Suprapubic skin (tissue), 4 donors: ENCODE data around the gene KDM2A. TPM values are rescaled to one million over a fixed set of nuclear protein-coding genes. Genes with fewer than 3 reads are reported as not detected.
A peak's percentile ranks its signal among the peaks of the same experiment; 100 is the strongest.

Experiments
- DNase-seq, 2 donors: peaks; one replicate each; pipeline ENCODE4 v3.0.0-alpha.2; 2019; ENCODE audit warnings: low spot score in 2 of 2
- H3K27ac ChIP-seq: fragments of 200-600 bp; sonication (generic); one replicate; pipeline ENCODE4 v1.5.1; 2019
- H3K27me3 ChIP-seq: fragments of 200-600 bp; sonication (generic); one replicate; pipeline ENCODE4 v1.5.1; 2019
- H3K36me3 ChIP-seq: fragments of 200-600 bp; sonication (generic); one replicate; pipeline ENCODE4 v1.5.1; 2019
- H3K4me1 ChIP-seq: fragments of 200-600 bp; sonication (generic); one replicate; pipeline ENCODE4 v1.5.1; 2019
- H3K4me3 ChIP-seq: fragments of 200-600 bp; sonication (generic); one replicate; pipeline ENCODE4 v1.5.1; 2019; ENCODE audit warnings: mild to moderate bottlenecking
- H3K9me3 ChIP-seq: fragments of 200-600 bp; sonication (generic); one replicate; pipeline ENCODE4 v1.5.1; 2019
- EP300 ChIP-seq: sonication (generic); formaldehyde crosslinking; IDR thresholded peaks from one replicate; pipeline ENCODE4 v1.6.1; 2017; ENCODE audit warnings: antibody characterized with exemption
- POLR2A ChIP-seq, 2 donors: fragments of 450-650 bp; IDR thresholded peaks; one replicate each; pipeline ENCODE4 v1.6.1; 2017; ENCODE audit warnings: antibody characterized with exemption in 2 of 2, mild to moderate bottlenecking in 2 of 2, moderate library complexity in 2 of 2
- POLR2AphosphoS5 ChIP-seq, 3 donors: sonication (generic); formaldehyde crosslinking; IDR thresholded peaks; one replicate each; pipeline ENCODE4 v1.6.1; 2017; ENCODE audit warnings: antibody characterized with exemption in 3 of 3
- WGBS: methylation state at CpG from one replicate; pipeline ENCODE4 v1.1.5; 2018; 5-methylcytosine and 5-hydroxymethylcytosine counted together
- total RNA-seq, 4 donors: library from RNA; depleted of rRNA; stranded (reverse); fragments of >200 nt; gene quantifications; one replicate each; pipeline ENCODE4 v1.1.0, GENCODE V29; 2016
- TF ChIP-seq, protein P1 (sequence below), 2 donors: fragments of 200-600 bp in 1 of 2; fragments of 450-650 bp in 1 of 2; sonication (generic) in 1 of 2; IDR thresholded peaks; one replicate each; pipeline ENCODE4 v1.5.1; 2016 to 2019; ENCODE audit warnings: antibody characterized with exemption in 2 of 2, mild to moderate bottlenecking in 1 of 2, moderate library complexity in 1 of 2

KDM2A gene
- total RNA-seq, 4 donors from 2014 or later: 76.0 to 142 (median 84.8) TPM

DNA sequence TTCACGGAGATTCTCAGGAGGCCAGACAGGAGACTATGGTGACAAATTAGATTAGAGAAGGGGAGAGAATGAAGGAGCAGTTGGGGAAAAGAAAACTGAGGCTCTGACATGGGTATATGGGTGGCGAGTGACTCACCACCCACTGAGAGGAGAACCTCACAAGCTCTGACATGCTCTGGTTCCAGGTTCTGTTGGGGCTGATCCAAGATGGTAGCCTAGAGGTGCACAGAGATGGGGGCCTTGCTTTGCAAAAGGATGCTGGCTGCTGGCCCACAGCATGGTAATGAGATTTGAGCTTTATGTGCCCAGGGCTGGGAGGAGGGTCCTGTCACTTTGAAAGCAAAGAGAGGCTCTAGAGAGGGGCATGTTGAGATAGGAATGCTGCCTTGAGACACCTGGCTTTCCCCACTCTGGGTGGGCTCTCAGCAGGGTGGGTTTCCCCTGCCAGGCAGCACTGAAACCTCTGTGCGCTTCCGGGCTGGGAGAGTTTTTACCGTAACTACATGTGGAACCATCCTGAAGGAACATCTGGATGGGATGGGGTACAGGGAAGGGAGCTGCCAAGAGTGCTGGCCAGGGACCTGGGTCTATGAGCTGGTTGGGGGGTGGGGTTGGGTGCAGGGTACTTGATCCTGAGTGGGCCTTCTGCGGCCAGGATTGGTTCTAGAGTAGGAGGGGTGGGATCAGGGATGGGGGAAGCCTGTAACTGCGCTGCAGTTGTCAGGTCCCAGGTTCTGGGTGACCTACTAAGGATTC, 146.0 kb downstream of the KDM2A start:
- DNase-seq: no peak
- H3K9me3 ChIP-seq: no peaks in the 10 kb centered on the region
- no peaks in the 10 kb centered on the region for H3K36me3 ChIP-seq
- TF ChIP-seq POLR2AphosphoS5 (IDR thresholded peaks at IDR 0.05): no peak
- peaks cover 85% of the 10 kb centered on the region for H3K4me1 ChIP-seq
- no peaks in the 10 kb centered on the region for H3K27me3 ChIP-seq
- H3K27ac ChIP-seq: no peak overlapping the region
- WGBS: 72% methylated on average over 4 of the region's 7 CpGs
- H3K4me3 ChIP-seq: no peak overlapping the region

DNA sequence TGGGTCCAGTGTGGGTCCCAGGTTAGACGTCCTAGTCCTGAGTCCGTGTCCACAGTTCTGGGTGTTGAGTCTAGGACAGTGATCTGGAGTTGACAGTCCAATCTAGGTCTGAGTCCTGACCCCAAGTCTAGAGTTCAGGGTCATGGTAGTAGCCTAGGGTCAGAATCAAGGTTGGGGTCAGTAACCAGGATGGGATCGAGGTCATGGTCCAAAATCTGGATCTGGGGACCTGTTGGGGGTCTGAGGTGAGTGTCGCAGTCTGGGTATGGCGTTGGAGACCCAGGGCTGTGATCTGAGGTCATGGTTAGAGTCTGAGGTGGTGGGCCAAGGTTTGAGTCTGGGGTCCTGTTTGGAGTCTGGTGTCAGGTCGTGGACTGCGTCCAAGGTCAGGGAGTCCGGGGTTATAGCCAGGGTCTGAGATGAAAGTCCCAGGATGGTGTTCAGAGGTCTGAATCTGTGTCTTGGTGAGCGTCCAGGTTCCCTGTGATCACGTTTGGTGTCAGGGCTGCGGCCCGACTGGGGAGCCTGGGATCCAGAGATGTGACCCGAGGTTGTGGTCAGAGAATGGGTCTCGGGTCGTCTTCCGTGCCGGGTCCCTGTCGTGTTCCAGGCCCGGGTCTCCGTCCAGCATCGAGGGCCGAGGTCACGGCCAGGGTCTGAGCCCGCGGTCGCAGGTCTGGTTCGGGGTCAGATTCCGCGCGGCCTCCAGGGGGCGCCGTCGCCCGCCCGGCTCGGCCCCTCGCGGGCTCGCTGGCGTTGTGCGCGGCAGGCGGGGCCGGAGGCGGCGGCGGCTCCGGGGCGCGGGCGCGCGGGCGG, 146.8 kb downstream of the KDM2A start:
- H3K4me3 ChIP-seq: peak overlapping the region; percentile 18

DNA sequence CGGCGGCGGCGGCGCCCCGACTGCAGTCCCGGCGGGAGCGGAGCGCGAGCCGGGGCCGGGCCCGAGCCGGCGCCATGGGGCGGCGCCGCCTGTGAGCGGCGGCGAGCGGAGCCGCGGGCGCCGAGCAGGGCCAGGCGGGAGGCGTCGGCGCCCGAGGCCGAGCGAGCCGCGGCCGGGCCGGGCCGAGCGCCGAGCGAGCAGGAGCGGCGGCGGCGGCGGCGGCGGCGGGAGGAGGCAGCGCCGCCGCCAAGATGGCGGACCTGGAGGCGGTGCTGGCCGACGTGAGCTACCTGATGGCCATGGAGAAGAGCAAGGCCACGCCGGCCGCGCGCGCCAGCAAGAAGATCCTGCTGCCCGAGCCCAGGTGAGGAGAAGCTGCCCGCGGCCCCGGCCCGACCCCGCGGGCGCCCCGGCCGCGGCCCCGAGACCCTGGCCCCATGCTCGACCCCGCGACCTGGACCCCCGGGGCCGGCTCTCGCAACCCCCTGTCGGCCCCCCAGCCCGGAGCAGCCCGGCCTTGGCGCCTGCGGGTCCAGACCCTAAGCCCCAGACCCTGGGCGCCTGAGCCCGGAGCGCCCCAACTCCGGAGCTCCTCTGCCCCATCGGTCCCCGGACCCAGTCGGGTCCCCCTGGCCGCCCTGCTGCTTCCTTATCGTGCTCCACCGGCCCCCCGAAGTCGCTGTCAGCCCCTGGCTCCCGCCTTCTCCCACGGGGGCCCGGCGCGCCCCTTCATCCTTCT, 147.6 kb downstream of the KDM2A start, which contains the start of gene GRK2:
TSS of gene GRK2 (plus strand) at position 25 of the 739 bp plus-strand sequence. CDS start at position 252, 227 bp downstream.
- no peak for DNase-seq
- Histone ChIP-seq H3K27ac (peak within 1 kb of the TSS; percentile 91), H3K36me3 (no peaks in the 10 kb centered on the region), H3K4me3 (peak within 1 kb of the TSS; percentile 95), H3K27me3 (no peaks in the 10 kb centered on the region), H3K9me3 (no peaks in the 10 kb centered on the region), H3K4me1 (peaks cover 93% of the 10 kb centered on the region)
- TF ChIP-seq, protein P1, sequence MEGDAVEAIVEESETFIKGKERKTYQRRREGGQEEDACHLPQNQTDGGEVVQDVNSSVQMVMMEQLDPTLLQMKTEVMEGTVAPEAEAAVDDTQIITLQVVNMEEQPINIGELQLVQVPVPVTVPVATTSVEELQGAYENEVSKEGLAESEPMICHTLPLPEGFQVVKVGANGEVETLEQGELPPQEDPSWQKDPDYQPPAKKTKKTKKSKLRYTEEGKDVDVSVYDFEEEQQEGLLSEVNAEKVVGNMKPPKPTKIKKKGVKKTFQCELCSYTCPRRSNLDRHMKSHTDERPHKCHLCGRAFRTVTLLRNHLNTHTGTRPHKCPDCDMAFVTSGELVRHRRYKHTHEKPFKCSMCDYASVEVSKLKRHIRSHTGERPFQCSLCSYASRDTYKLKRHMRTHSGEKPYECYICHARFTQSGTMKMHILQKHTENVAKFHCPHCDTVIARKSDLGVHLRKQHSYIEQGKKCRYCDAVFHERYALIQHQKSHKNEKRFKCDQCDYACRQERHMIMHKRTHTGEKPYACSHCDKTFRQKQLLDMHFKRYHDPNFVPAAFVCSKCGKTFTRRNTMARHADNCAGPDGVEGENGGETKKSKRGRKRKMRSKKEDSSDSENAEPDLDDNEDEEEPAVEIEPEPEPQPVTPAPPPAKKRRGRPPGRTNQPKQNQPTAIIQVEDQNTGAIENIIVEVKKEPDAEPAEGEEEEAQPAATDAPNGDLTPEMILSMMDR (IDR thresholded peaks at IDR 0.05): no peak
- no peak for TF ChIP-seq EP300
- TF ChIP-seq POLR2AphosphoS5 (IDR thresholded peaks at IDR 0.05): no peak
- TF ChIP-seq POLR2A (IDR thresholded peaks at IDR 0.05): no peak
- 0% methylated on average over 2 of the region's 103 CpGs for WGBS

More for the DNA sequence above, 146.8 kb downstream of the KDM2A start:
- H3K4me1 ChIP-seq: peaks cover 93% of the 10 kb centered on the region
- H3K27ac ChIP-seq: peak overlapping the region; percentile 63
- no peaks in the 10 kb centered on the region for H3K27me3 ChIP-seq
- TF ChIP-seq EP300 (no peak), POLR2A (IDR thresholded peaks at IDR 0.05) (no peak), POLR2AphosphoS5 (IDR thresholded peaks at IDR 0.05) (no peak)
- TF ChIP-seq, protein P1 (IDR thresholded peaks at IDR 0.05): peak; percentile 54 to 71
- no peak for DNase-seq
- 24% methylated on average over 19 of the region's 54 CpGs for WGBS
- H3K36me3 ChIP-seq: no peaks in the 10 kb centered on the region
- H3K9me3 ChIP-seq: no peaks in the 10 kb centered on the region

DNA sequence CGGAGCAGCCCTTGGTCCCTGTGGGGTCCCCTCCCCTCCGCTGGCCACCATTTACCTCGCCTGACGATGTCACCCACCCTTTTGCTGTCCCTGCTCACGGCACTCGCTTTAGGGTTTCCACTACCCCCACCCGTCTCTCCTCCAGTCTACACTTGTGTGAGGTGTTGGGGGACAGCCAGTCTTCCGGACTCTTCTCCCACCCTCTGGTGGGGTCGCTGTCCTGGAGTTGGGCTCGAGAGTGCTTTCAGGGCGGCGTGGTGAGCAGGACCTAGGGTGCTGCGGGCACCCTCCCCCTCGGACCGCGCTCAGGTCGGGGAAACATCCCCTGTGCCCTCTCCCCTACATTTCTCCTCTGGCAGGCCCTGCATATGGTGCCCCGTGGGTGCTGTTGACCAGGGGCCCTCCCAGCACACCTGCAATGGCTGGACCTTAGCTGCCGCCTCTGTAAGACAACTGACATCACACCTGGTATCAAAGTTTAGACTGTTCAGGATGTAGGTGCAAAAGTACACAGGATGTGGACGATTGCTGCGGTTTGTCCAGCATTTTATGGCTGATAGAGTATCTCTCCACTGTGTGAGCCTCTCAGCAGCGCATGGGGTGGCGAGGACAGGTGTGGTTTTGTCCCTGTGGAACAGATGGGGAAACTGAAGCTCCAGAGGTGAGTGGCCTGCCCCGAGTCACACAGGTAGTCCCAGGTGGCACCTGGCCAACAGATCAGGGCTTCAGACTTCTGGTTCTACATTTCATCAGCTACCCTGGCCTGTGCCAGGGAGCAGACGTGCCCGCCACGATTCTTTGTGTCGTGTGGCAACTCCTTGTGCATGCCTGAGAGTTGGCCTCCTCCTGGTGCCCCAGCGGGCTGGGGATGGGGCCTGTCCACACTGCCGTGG, 148.4 kb downstream of the KDM2A start:
- H3K9me3 ChIP-seq: no peaks in the 10 kb centered on the region
- no peak for DNase-seq
- H3K4me1 ChIP-seq: peaks cover 93% of the 10 kb centered on the region
- TF ChIP-seq POLR2A (IDR thresholded peaks at IDR 0.05): no peak
- TF ChIP-seq EP300: no peak
- no peak for TF ChIP-seq POLR2AphosphoS5 (IDR thresholded peaks at IDR 0.05)
- TF ChIP-seq, protein P1 (IDR thresholded peaks at IDR 0.05): no peak
- H3K4me3 ChIP-seq: peak overlapping the region; percentile 95
- 11% methylated on average over 9 of the region's 30 CpGs for WGBS
- H3K27me3 ChIP-seq: no peaks in the 10 kb centered on the region
- no peaks in the 10 kb centered on the region for H3K36me3 ChIP-seq
- peak overlapping the region; percentile 91 for H3K27ac ChIP-seq
